ENCODE results near the gene ANKRD9.

Gene ANKRD9, protein sequence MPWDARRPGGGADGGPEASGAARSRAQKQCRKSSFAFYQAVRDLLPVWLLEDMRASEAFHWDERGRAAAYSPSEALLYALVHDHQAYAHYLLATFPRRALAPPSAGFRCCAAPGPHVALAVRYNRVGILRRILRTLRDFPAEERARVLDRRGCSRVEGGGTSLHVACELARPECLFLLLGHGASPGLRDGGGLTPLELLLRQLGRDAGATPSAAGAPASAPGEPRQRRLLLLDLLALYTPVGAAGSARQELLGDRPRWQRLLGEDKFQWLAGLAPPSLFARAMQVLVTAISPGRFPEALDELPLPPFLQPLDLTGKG

GRCh38 chr14:102509746-102510615 is at the start of gene ANKRD9:
Gene ANKRD9, minus strand, starts transcription at chr14:102509776. Its CDS starts 1,887 bp downstream, at chr14:102507889.
- Histone ChIP-seq H3K9ac (ENCODE audit: low read depth, low read length) (no peak within 1 kb of the TSS), H3K36me3 (ENCODE audit: insufficient read depth, low read length) (no peaks in the 10 kb centered on the region), H2AFZ (ENCODE audit: low read depth, low read length) (no peak within 1 kb of the TSS), H3K9me3 (ENCODE audit: insufficient read depth, low read length, severe bottlenecking) (no peaks in the 10 kb centered on the region), H3K4me2 (ENCODE audit: insufficient read depth, low read length) (no peak within 1 kb of the TSS), H3K4me1 (ENCODE audit: insufficient read depth, low read length) (no peaks in the 10 kb centered on the region), H4K20me1 (ENCODE audit: insufficient read depth, low read length) (no peaks in the 10 kb centered on the region), H3K4me3 (ENCODE audit: low read depth in 1 of 2, low read length in 2 of 2) (no peak within 1 kb of the TSS), H3K79me2 (ENCODE audit: insufficient read depth, low read length) (no peaks in the 10 kb centered on the region), H3K27ac (ENCODE audit: low read length) (no peak within 1 kb of the TSS), H3K27me3 (ENCODE audit: insufficient read depth, low read length, poor library complexity) (no peaks in the 10 kb centered on the region)
- TF ChIP-seq, protein P1, sequence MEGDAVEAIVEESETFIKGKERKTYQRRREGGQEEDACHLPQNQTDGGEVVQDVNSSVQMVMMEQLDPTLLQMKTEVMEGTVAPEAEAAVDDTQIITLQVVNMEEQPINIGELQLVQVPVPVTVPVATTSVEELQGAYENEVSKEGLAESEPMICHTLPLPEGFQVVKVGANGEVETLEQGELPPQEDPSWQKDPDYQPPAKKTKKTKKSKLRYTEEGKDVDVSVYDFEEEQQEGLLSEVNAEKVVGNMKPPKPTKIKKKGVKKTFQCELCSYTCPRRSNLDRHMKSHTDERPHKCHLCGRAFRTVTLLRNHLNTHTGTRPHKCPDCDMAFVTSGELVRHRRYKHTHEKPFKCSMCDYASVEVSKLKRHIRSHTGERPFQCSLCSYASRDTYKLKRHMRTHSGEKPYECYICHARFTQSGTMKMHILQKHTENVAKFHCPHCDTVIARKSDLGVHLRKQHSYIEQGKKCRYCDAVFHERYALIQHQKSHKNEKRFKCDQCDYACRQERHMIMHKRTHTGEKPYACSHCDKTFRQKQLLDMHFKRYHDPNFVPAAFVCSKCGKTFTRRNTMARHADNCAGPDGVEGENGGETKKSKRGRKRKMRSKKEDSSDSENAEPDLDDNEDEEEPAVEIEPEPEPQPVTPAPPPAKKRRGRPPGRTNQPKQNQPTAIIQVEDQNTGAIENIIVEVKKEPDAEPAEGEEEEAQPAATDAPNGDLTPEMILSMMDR (IDR thresholded peaks at IDR 0.05; ENCODE audit: borderline replicate concordance, extremely low read depth, low read length, poor library complexity, severe bottlenecking) = no peak
- no peak for TF ChIP-seq EZH2 (IDR thresholded peaks at IDR 0.05; ENCODE audit: borderline replicate concordance, low read depth, low read length, severe bottlenecking)
- DNase-seq = no peak
- ATAC-seq (ENCODE audit: insufficient read depth, low read depth) = no peak

GRCh38 chr14:102558556-102558955 is 49.0 kb upstream of the ANKRD9 start:
- peaks cover 25% of the 10 kb centered on the region for H3K4me1 ChIP-seq (ENCODE audit: insufficient read depth, low read length)
- DNase-seq = no peak
- H3K4me2 ChIP-seq (ENCODE audit: insufficient read depth, low read length) = no peak overlapping the region
- H3K9me3 ChIP-seq (ENCODE audit: insufficient read depth, low read length, severe bottlenecking) = no peaks in the 10 kb centered on the region
- no peaks in the 10 kb centered on the region for H3K79me2 ChIP-seq (ENCODE audit: insufficient read depth, low read length)
- no peak overlapping the region for H3K9ac ChIP-seq (ENCODE audit: low read depth, low read length)
- no peaks in the 10 kb centered on the region for H4K20me1 ChIP-seq (ENCODE audit: insufficient read depth, low read length)
- no peak overlapping the region for H3K4me3 ChIP-seq (ENCODE audit: low read depth in 1 of 2, low read length in 2 of 2)
- H2AFZ ChIP-seq (ENCODE audit: low read depth, low read length) = no peak overlapping the region
- ATAC-seq (ENCODE audit: insufficient read depth, low read depth) = no peak
- no peak overlapping the region for H3K27ac ChIP-seq (ENCODE audit: low read length)
- peaks cover 18% of the 10 kb centered on the region for H3K27me3 ChIP-seq (ENCODE audit: insufficient read depth, low read length, poor library complexity)
- no peaks in the 10 kb centered on the region for H3K36me3 ChIP-seq (ENCODE audit: insufficient read depth, low read length)
- TF ChIP-seq EZH2 (IDR thresholded peaks at IDR 0.05; ENCODE audit: borderline replicate concordance, low read depth, low read length, severe bottlenecking) = no peak
- TF ChIP-seq, protein P1 (IDR thresholded peaks at IDR 0.05; ENCODE audit: borderline replicate concordance, extremely low read depth, low read length, poor library complexity, severe bottlenecking) = no peak

DNA sequence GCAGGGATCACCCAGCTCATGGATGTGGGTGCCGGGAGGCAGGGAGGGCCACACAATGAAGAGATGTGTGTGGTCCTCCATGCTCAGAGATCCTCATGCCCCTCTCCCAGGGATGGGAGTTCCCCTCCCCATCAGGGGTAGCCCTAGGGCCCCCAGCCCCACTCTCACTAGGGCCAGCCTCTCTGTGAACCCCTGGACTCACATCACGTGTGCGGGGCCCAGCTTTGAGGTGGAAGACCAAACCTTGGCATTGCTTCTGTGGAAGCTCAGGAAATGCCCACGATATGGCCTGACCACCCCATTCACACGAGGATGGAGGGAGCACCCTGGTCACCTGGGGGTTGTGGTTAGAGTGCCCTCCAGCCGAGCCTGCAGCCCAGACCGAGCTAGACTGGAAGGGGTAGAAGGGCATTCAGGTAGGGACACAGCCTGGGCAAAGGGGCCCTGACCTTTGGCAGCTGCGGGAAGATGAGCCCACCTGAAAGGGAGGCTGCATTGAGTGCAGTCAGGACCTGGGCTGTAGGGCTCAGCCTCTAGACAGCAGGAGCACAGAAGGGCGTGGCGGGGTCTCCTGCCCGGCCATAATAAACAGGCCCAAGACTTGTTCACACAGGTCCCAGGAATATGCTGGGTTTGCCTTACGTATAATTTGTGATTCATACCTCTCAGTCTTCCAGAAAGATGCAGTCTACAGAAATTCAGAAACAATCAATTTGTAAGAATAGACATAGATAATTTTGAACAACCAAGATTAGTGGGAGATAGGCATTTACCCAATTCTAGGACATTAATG is 48.1 kb upstream of the ANKRD9 start:
- no peaks in the 10 kb centered on the region for H3K36me3 ChIP-seq (ENCODE audit: insufficient read depth, low read length)
- no peak overlapping the region for H3K4me2 ChIP-seq (ENCODE audit: insufficient read depth, low read length)
- H3K4me3 ChIP-seq (ENCODE audit: low read depth in 1 of 2, low read length in 2 of 2) = no peak overlapping the region
- ATAC-seq (ENCODE audit: insufficient read depth, low read depth) = no peak
- DNase-seq = no peak
- H3K4me1 ChIP-seq (ENCODE audit: insufficient read depth, low read length) = peaks cover 25% of the 10 kb centered on the region
- no peaks in the 10 kb centered on the region for H3K9me3 ChIP-seq (ENCODE audit: insufficient read depth, low read length, severe bottlenecking)
- TF ChIP-seq, protein P1 (IDR thresholded peaks at IDR 0.05; ENCODE audit: borderline replicate concordance, extremely low read depth, low read length, poor library complexity, severe bottlenecking) = no peak
- no peak for TF ChIP-seq EZH2 (IDR thresholded peaks at IDR 0.05; ENCODE audit: borderline replicate concordance, low read depth, low read length, severe bottlenecking)
- no peak overlapping the region for H3K9ac ChIP-seq (ENCODE audit: low read depth, low read length)
- H3K79me2 ChIP-seq (ENCODE audit: insufficient read depth, low read length) = no peaks in the 10 kb centered on the region
- H4K20me1 ChIP-seq (ENCODE audit: insufficient read depth, low read length) = no peaks in the 10 kb centered on the region
- no peak overlapping the region for H2AFZ ChIP-seq (ENCODE audit: low read depth, low read length)
- H3K27me3 ChIP-seq (ENCODE audit: insufficient read depth, low read length, poor library complexity) = peaks cover 18% of the 10 kb centered on the region
- no peak overlapping the region for H3K27ac ChIP-seq (ENCODE audit: low read length)

All from DND-41 (cell line).